RKO (cell line): ENCODE data around the gene KIF26B.
A peak's percentile ranks its signal among the peaks of the same experiment; 100 is the strongest.

ENCODE experiments used
- DNase-seq: peaks from one replicate; pipeline ENCODE4 v3.0.0-alpha.2; 2016; ENCODE audit warnings: low spot score

The KIF26B gene

GRCh38 chr1:245428681-245429080, 273.9 kb downstream of the KIF26B start:
- DNase-seq = no peak

- no peak for DNase-seq
Measured at GRCh38 chr1:245431706-245432105, 276.9 kb downstream of the KIF26B start.

GRCh38 chr1:245432228-245432875, 277.6 kb downstream of the KIF26B start:
- no peak for DNase-seq

DNA sequence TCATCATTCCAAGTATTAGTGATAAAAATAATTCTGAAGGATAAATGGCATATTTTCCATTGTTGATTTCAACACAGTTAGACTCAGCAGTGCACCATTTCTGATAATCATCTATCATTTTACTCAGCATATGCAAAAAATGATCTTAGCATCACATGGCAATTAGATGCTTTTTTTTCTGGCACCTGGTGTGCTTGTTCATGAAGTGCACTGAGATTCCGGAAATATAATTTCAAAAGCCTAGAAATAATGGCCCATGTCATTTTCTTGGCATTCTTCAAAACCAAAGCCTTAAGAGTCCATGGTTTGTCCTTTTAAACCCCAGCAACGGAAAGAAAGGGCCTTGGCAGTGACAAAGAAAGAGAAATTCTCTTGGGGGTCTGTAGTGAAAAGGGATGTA, 278.8 kb downstream of the KIF26B start:
- no peak for DNase-seq

- peak; percentile 1 for DNase-seq
Measured at GRCh38 chr1:245434280-245434679, 279.5 kb downstream of the KIF26B start.

- DNase-seq = no peak
Measured at GRCh38 chr1:245436407-245436806, 281.6 kb downstream of the KIF26B start.

GRCh38 chr1:245437369-245438062, 282.7 kb downstream of the KIF26B start:
- DNase-seq = no peak

DNA sequence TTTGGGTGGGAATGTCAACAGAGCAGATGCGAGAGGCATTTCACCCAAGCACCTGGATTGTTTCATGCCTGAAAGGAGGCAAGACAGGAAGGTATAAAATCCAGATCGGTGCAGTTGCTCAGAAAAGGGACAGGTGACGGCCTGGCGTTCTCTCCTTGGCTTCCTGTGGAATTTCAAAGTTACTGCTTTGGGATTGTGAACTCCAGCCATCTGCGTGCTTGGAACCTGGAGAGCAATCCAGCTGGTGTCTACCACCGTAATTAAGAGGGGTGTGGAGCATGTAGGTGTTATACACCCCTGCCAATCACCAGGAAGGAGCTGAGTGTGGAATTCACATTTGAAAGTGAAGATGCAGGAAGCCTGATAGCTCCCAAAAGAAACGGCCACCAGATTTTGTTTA, 286.1 kb downstream of the KIF26B start:
- no peak for DNase-seq

DNA sequence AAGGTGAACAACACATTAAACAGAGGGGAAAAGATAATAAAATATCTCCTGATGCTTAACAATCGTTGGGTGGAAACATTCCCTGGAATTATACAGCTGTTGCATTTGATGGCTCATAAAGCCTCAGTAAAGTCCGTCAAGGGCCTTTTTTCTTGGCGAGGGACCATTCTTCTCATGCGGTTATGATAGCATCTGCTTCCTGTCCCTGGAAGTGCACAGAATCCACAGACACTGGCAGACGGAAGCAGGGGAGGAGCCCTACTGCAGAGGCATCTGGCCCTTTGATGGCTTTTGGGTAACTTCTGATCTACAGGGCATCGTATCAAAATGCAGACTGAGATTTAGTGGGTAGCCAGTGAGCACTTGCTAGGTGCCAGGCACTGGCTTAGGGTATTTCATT, 286.9 kb downstream of the KIF26B start:
- no peak for DNase-seq

DNA sequence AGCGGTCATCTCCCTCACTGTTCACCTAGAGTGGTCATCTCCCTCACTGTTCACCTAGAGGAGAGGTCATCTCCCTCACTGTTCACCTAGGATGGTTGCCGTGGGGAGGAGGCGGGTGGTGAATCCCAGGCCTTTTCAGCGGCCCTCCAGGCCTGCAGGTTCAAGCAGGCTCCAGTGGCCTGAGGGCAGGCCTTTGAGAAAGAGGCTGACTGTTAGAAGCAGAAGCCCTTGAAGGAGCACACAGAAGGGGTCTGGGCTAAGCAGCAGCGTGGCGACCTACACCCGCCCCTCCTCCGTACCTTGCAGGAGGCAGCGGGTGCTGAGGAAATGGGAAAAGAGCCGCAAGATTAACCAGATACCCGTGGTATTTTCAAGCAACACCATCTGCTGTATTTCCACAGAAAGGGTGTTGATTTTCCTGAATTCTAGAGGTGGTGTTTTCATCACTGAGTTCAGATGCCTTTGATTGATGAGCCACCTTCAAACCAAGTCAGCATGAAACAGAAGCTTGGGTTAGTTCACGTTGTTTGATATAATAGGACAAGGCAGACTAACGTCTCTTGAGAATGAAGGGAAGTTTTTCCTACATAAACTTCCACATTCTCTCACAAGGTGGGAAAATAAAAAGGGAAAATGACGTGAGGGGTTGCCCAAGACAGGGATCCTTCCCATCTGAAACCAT, 289.5 kb downstream of the KIF26B start:
- DNase-seq = no peak

- DNase-seq = no peak
Measured at GRCh38 chr1:245444945-245445344, 290.2 kb downstream of the KIF26B start.

DNA sequence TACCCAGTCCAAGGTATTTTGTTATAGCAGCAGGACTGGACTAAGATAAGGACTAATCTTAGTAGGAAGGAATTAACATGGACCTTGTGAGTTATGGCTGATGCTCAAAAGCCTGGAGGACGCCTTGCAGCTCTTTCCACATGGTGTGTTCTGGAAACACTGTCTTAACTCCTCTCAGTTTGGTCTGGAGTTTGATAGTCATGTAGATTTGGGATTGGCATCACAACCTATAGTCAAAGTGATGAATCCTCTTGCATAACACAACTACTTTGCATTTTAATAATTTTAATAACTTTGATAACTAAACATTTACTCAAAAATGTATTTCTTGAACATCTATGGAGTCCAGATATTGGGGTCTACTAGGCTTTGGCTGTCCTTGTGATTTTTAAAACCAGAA, 293.7 kb downstream of the KIF26B start:
- DNase-seq = no peak

DNA sequence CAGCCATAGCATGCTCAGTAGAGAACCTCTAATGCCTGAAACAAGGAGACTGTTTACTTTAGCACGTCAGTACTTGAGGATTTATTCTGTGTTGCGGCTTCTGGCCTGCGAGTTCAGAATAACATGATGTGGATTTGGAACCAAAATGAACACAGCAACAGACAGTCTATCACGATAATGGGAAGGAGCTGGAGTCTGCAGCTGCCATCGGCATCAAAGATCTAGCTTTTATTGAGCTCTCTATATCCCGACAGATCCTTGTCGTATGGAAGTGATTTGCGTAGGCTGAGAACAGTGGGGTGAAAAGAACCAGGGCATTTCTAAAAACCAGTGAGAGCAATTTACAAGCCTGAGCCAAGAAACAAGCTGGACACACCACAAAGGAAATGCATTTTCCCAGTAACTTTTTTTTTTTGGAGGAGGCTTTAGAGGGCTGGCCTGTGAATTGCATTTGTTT, 294.2 kb downstream of the KIF26B start:
- no peak for DNase-seq

DNA sequence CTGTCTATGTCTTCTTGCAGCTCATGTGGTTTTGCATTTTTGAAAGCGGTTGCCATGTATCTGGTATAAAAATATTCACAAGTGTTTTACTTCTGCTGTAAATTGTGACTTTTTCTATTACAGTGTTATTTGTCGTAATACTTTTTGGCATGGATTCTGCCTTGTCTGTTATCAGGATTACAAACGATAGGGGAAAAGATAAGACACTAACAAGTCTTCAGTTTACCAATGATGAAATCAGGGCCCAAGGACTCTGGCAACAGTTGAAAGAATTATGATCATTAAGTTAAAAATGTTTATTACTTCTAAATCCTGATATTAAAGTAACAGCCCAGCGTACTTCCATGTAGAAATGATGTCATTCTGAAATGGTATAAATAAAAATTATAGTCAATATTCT, 298.8 kb downstream of the KIF26B start:
- no peak for DNase-seq

DNA sequence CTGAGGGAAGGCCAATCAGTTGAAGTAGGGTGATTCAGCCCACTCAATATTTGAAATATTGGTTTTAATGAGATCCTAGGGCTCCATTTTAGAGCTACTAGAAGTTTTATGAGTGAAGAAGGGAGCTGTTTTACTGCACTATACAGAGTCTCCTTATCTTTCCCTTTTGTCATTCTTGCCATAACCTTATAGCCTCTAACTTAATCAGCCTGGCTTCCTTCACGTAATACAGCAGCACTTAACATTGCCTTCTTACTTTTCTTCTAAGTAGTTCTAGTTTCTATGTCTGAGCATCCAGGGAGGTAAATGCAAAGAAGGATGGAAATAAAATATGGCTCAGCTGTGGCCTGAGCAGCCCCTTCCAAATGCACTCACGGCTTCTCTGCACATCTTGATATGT, 299.3 kb downstream of the KIF26B start:
- DNase-seq = no peak

DNA sequence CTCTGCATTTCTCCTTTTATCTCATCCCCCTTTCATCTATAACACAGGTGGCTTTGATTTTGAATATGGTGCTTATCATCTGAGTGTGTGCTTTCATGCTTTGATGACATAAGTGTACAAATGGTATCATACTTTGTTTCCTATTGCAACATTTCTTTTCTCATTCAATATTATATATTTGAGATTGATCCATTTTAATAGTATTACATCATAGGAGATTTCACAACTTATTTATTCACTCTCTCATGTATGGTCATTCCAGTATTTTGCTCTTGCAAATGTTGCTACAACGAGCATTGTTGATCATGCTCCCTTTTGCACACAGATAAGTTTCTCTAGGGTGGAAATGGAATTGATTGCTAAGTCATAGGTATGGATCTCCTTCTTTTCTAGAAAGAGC, 302.8 kb downstream of the KIF26B start:
- no peak for DNase-seq

- no peak for DNase-seq
Measured at GRCh38 chr1:245458234-245458633, 303.4 kb downstream of the KIF26B start.

GRCh38 chr1:245458761-245459174, 304.0 kb downstream of the KIF26B start:
- DNase-seq = peak; percentile 16

- DNase-seq = no peak
Measured at GRCh38 chr1:245459621-245460020, 304.8 kb downstream of the KIF26B start.

GRCh38 chr1:245461681-245462080, 306.9 kb downstream of the KIF26B start:
- no peak for DNase-seq

- no peak for DNase-seq
Measured at GRCh38 chr1:245462161-245462560, 307.4 kb downstream of the KIF26B start.

DNA sequence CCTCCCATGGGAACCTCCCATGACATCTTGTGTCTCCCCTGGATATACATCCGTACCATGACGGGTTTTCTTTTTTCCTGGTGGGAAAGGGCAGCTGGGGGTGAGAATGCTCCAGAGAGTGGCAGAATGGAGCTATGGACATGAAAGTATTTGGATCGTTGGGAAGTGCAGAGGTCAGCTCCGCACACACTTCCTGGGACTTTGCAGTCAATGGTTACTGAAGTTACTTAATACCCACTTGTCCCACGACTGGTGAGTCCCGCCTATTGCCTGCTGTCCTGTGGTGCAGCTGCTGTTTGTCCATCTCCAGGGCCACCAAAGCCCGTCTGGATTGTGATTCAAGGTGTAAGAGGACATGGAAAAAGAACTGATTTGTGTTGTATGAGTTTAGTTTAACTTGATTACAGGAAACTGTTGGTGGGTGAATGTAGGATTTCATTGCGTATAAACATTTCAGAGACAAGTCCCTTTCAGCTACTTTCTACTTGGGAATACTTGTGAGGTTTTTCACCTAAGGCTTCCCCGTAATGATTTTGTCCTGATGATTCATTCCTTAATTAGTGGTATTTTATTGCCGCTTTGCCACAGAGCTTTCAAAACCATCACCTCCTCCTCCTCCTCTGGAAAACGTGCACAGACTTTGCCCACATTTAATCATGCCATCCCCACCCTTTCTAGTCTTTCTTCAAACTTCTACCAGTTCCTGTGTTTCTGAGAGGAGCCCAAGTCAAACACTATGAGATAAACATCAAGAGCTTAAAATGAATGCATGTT, 308.8 kb downstream of the KIF26B start:
- no peak for DNase-seq

DNA sequence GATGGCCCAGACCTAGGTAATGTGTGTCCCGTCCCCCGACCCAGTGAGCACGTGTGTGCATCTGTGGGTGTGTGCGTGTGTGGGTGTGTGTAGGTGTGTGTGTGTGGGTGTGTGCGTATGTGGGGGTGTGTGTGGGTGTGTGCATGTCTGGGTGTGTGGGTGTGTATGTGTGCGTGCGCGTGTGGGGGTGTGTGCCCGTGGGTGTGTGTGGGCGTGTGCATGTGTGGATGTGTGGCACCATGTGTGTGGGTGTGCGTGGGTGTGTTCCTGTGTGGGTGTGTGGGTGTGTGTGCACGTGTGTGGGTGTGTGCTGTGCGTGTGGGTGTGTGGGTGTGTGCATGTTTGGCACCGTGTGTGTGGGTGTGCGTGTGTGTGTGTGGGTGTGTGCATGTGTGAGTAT, 309.5 kb downstream of the KIF26B start:
- DNase-seq = no peak
